Spleen (tissue), 7 donors: ENCODE data around the gene P2RY11.

Experiments
- CTCF ChIP-seq, 11 experiments: fragments of 200-600 bp in 7 of 11; fragments of 450-650 bp in 4 of 11; sonication (generic) in 4 of 11; IDR thresholded peaks in 8 of 11; conservative IDR thresholded peaks in 3 of 11; 1 replicate in 7 of 11; 2 replicates in 4 of 11; pipeline versions ENCODE4 v1.4.0 to v1.8.0; 2016 to 2021; ENCODE audit warnings: antibody characterized with exemption in 11 of 11, inconsistent platforms in 4 of 11, mild to moderate bottlenecking in 1 of 11
- POLR2AphosphoS5 ChIP-seq, 3 donors: sonication (generic); formaldehyde crosslinking; IDR thresholded peaks; one replicate each; pipeline ENCODE4 v1.5.1; 2017; ENCODE audit warnings: antibody characterized with exemption in 3 of 3
- donor health status: DM: no; HTN: no; CAD: no; lungs with moderate emphysema.
- donor health status: DM: no; HTN: no; CAD: no.
- donor health status: DM: no; HTN: no; CAD: no.

DNA sequence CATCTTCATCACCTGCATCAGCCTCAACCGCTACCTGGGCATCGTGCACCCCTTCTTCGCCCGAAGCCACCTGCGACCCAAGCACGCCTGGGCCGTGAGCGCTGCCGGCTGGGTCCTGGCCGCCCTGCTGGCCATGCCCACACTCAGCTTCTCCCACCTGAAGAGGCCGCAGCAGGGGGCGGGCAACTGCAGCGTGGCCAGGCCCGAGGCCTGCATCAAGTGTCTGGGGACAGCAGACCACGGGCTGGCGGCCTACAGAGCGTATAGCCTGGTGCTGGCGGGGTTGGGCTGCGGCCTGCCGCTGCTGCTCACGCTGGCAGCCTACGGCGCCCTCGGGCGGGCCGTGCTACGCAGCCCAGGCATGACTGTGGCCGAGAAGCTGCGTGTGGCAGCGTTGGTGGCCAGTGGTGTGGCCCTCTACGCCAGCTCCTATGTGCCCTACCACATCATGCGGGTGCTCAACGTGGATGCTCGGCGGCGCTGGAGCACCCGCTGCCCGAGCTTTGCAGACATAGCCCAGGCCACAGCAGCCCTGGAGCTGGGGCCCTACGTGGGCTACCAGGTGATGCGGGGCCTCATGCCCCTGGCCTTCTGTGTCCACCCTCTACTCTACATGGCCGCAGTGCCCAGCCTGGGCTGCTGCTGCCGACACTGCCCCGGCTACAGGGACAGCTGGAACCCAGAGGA lies 2.6 kb downstream of the P2RY11 start:
- TF ChIP-seq CTCF (IDR thresholded peaks at IDR 0.05 in 8 of 11, conservative IDR thresholded peaks at IDR 0.05 in 3 of 11) (no peak), POLR2AphosphoS5 (IDR thresholded peaks at IDR 0.05) (peak; percentile 29 to 84 (median 70))
